NCI-H1436 treated with DMSO at 0.1 percent for 48 hours (cell line): ENCODE results near the gene NEK6.

Experiments used
- DNase-seq: peaks from one replicate; lab custom pipeline; 2025; lab: John Stamatoyannopoulos, UW

The NEK6 gene

DNA sequence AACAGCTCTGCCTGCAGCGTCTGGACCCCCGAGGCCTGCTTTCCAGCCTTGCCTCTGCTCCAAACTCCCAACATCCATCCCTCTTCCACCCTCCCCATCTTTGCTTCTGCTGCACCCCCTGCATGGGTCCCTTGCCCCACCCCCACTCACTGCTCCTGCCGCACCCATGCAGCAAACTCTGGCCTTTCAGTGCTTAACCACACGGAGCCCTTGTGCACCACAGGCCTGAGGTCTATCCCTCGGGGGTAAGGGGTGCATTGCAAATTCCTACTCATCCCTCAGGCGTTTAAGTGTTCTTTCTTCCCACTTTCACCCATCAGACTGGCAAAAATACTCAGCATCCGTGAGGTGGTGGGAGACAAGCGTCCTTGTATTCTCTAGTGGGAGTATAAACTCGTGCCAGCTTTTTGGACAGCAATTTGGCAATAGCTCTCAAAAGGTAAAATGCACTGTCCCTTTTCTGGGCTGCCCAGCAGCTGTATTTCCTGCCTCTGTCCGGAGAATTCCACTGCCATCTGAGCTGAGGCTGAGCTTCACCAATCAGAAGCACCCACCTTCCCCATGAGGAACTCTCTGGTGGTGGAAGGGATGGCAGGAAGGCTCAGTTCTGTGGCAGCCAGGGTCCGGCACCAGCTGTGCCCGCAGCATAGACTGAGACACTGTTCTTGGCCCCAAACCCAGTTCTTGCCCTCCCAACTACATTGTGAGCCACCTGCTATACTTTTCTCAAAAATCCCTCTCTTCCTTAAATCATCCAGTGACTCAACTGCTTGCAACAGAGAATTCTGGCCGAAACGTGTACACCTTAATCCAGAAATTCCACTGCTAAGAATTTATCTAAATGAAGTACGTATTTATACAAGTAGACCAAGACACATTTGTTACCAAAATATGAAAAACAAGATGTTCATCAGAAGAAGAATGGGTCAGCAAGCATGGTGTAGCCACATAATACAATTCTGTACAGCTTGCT, 142.5 kb downstream of the NEK6 start:
- no peak for DNase-seq
